Retina (tissue), 1 donor: Measurements from ENCODE around the gene PKN3.

Source experiments
- DNase-seq: peaks from one replicate; pipeline ENCODE4 v3.0.0-alpha.2; 2016

Gene PKN3

GRCh38 chr9:128750926-128751595, 48.8 kb downstream of the PKN3 start:
- DNase-seq: no peak

GRCh38 chr9:128753627-128754026, 51.3 kb downstream of the PKN3 start:
- no peak for DNase-seq

GRCh38 chr9:128757602-128758001, 55.3 kb downstream of the PKN3 start:
- DNase-seq: no peak

GRCh38 chr9:128762671-128763449, 60.6 kb downstream of the PKN3 start:
- no peak for DNase-seq

GRCh38 chr9:128764361-128764760, 62.1 kb downstream of the PKN3 start:
- DNase-seq: no peak

GRCh38 chr9:128765499-128765898, 63.2 kb downstream of the PKN3 start:
- no peak for DNase-seq

- no peak for DNase-seq
Observed at GRCh38 chr9:128768606-128769005, 66.3 kb downstream of the PKN3 start.
